BE2C (cell line): ENCODE results near the gene ADGRA3.

ENCODE experiments used
- DNase-seq: peaks from one replicate; pipeline ENCODE4 v3.0.0-alpha.2; 2020
- H3K27me3 ChIP-seq: fragments of 250-450 bp; sonication (Bioruptor Pico); 2 replicates; pipeline ENCODE4 v1.5.1; 2020; ENCODE audit warnings: mild to moderate bottlenecking
- H3K36me3 ChIP-seq: fragments of 250-450 bp; sonication (Bioruptor Pico); 2 replicates; pipeline ENCODE4 v1.5.1; 2020; ENCODE audit warnings: mild to moderate bottlenecking
- H3K4me1 ChIP-seq: fragments of 250-450 bp; sonication (Bioruptor Pico); 2 replicates; pipeline ENCODE4 v1.5.1; 2020
- H3K4me3 ChIP-seq: 2 replicates; pipeline ENCODE4 v1.5.1; 2011; ENCODE audit warnings: low read depth, low read length
- H3K9me3 ChIP-seq: fragments of 250-450 bp; sonication (Bioruptor Pico); 2 replicates; pipeline ENCODE4 v1.5.1; 2020
- TF ChIP-seq, protein P1 (sequence below): IDR thresholded peaks from 2 replicates; pipeline ENCODE4 v1.5.1; 2012; ENCODE audit warnings: mild to moderate bottlenecking, low read depth, low read length

ADGRA3 gene

DNA sequence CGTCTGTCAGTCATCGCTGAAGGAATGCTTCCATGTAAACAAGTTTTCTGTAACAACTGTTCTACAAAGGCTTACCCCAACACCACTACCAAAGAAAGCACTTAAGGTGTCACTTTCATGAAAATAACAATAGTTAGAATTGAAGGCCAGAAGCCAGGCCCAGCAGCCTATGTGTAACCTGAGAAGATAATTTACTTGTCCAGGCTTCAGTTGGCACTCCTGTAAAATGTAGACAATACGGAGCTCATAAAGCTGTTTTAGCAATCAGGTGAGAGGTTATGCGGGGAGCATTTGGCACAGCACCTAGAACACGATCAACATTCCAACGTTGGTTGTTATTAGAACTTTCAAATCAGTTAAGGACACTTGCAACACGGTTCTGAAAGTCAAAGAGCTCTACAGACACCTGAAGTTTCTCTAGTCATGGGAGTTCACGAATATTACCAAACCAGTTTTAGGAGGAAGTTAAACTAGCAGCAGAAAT, 15.7 kb downstream of the ADGRA3 start:
- H3K4me1 ChIP-seq, result no peaks in the 10 kb centered on the region
- no peak overlapping the region for H3K4me3 ChIP-seq
- TF ChIP-seq, protein P1, sequence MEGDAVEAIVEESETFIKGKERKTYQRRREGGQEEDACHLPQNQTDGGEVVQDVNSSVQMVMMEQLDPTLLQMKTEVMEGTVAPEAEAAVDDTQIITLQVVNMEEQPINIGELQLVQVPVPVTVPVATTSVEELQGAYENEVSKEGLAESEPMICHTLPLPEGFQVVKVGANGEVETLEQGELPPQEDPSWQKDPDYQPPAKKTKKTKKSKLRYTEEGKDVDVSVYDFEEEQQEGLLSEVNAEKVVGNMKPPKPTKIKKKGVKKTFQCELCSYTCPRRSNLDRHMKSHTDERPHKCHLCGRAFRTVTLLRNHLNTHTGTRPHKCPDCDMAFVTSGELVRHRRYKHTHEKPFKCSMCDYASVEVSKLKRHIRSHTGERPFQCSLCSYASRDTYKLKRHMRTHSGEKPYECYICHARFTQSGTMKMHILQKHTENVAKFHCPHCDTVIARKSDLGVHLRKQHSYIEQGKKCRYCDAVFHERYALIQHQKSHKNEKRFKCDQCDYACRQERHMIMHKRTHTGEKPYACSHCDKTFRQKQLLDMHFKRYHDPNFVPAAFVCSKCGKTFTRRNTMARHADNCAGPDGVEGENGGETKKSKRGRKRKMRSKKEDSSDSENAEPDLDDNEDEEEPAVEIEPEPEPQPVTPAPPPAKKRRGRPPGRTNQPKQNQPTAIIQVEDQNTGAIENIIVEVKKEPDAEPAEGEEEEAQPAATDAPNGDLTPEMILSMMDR, result no peak
- H3K36me3 ChIP-seq, result no peaks in the 10 kb centered on the region; the same call in 1 of the 2 replicates
- DNase-seq, result no peak
- no peaks in the 10 kb centered on the region for H3K27me3 ChIP-seq
- no peaks in the 10 kb centered on the region for H3K9me3 ChIP-seq

DNA sequence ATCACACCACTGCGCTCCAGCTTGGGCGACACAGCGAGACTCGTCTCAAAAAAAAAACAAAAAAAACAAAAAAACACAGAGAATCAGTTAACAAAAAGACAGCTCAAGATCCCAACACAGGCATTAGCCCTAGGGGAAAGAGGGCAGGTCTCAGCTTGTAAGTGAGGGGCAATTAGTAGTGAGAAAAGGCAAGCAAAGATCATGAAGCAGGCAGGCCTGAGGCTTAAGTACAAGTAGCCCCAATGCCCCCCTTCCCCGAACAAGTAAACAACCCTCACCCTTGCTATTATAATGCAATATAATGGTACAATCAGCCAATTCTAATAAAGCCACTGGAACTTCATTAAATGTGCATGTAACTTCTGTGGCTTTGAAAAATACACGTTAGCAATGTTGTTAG, 17.0 kb downstream of the ADGRA3 start:
- H3K9me3 ChIP-seq, result no peaks in the 10 kb centered on the region
- no peaks in the 10 kb centered on the region for H3K4me1 ChIP-seq
- H3K27me3 ChIP-seq, result no peaks in the 10 kb centered on the region
- H3K4me3 ChIP-seq, result no peak overlapping the region
- TF ChIP-seq, protein P1, result no peak
- DNase-seq, result no peak
- no peaks in the 10 kb centered on the region; the same call in 1 of the 2 replicates for H3K36me3 ChIP-seq

DNA sequence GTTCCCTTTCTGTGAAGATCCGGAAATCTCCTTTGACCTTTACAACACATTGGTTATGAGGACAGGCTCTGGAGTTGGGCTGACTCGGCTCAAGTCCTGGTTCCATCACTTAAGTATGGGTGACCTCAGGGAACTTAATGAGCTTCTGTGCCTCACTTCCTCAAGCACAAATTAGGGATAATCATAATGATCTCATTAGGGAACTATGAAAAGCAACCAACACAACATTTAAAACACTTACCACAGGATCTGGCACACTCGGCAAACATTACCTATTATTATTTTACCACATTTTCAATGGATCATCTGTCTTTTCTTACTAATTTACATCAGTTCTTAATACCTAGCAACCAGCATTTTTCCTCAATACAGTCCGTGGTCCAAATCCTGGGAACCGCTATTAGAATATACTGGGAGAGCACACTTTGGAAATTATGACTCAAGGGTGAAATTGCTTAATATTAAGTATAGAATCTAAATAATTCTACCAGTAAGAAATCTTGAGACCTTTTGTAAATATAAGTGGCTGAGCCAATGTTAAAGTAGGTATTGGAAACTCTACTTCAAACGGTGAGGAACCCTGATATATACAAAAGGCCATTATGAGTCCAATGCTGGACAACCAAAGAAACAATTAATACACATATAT, 19.6 kb downstream of the ADGRA3 start:
- no peak overlapping the region for H3K4me3 ChIP-seq
- H3K9me3 ChIP-seq, result no peaks in the 10 kb centered on the region; the same call in 1 of the 2 replicates
- no peaks in the 10 kb centered on the region for H3K27me3 ChIP-seq
- TF ChIP-seq, protein P1, result no peak
- no peak for DNase-seq
- no peaks in the 10 kb centered on the region; the same call in 1 of the 2 replicates for H3K36me3 ChIP-seq
- no peaks in the 10 kb centered on the region for H3K4me1 ChIP-seq

DNA sequence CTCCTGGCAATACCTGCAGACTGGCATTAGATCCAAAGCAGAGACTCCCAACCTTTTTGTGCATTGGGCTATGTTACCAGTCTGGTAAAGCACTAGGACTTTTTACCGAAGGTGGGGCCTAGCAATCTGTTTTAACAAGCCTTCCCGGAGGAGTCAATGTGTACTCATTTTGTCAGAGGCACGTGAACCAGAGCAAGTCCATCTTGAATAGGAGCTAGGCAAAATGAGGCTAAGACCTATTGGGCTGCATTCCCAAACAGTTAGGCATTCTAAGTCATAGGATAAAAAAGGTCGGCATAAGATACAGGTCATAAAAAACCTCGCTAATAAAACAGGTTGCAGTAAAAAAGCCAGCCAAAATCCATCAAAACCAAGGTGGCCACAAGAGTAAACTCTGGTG, 22.3 kb downstream of the ADGRA3 start:
- Histone ChIP-seq H3K9me3 (no peaks in the 10 kb centered on the region; the same call in 1 of the 2 replicates), H3K4me1 (0 out of 2 replicates have a peak, but pooled peaks cover 2% of the 10 kb centered on the region)
- TF ChIP-seq, protein P1, result no peak

DNA sequence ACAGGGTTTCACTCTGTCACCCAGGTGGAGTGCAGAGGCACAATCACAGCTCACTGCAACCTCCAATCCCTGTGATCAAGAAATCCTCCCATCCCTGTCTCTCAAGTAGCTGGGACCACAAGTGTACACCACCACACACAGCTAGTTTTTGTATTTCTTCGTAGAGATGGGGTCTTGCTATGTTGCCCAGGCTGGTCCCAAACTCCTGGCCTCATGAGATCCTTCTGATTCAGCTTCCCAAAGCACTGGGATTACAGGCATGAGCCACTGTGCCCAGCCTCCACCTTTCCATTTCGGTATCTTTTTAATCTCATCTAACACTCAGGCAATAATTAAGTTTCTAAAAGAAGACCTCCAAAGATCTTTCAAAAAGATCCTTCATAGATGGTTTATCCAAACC, 22.9 kb downstream of the ADGRA3 start:
- DNase-seq, result no peak
- TF ChIP-seq, protein P1, result no peak
- Histone ChIP-seq H3K4me1 (0 out of 2 replicates have a peak, but pooled peaks cover 2% of the 10 kb centered on the region), H3K36me3 (no peaks in the 10 kb centered on the region), H3K4me3 (no peak overlapping the region), H3K27me3 (no peaks in the 10 kb centered on the region), H3K9me3 (no peaks in the 10 kb centered on the region; the same call in 1 of the 2 replicates)

More for the DNA sequence above, 22.3 kb downstream of the ADGRA3 start:
- Histone ChIP-seq H3K27me3 (no peaks in the 10 kb centered on the region), H3K36me3 (no peaks in the 10 kb centered on the region), H3K4me3 (no peak overlapping the region)
- no peak for DNase-seq

DNA sequence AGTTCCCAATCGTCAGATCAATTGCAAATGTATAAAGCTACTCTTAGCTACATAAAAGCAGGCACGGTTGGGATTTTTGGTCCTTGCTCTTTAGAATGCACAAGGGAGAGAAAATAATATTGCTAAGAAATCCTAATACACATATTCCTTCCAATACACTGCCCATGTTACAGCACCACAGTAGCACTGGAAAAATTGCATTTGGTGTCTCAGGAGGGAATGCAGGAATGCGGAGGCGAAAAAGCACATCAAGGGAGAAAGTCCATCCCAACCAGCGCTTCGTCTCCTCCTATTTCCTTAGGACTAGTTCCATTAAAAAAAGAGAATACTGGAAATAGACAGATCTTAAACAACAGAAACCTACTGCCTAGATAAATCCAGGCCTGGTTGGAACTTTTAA, 23.9 kb downstream of the ADGRA3 start:
- Histone ChIP-seq H3K4me1 (peaks cover 2% of the 10 kb centered on the region), H3K36me3 (no peaks in the 10 kb centered on the region), H3K27me3 (no peaks in the 10 kb centered on the region), H3K9me3 (no peaks in the 10 kb centered on the region; the same call in 1 of the 2 replicates), H3K4me3 (no peak overlapping the region)
- TF ChIP-seq, protein P1, result no peak
- no peak for DNase-seq
